Measurements from ENCODE around the gene CMIP.

DNA sequence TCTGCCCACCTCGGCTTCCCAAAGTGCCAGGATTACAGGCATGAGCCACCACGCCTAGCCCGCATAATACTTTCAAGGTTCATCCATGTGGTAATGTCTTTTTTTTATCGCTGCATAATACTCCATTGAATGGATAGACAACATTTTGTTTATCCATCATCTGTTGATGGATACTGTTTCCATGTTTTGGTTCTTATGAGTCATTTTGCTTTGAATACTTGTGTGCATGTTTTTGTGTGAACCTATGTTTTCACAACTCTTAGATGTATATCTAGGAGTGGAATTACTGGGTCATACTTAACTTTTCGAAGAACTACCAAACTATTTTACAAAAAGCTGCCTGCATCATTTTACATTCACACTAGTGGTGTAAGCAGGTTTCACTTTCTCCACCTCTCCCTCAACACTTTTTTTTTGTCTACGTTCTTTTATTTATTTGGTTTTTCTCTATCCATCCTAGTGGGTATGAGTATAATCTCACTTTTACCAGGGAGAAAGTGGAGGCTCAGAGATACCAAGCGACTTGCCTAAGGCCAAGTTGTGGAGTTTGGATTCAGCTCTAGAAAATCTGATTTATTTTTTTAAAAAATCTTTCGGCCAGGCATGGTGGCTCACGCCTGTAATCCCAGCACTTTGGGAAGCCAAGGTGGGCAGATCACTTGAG, 151.2 kb downstream of the CMIP start:
- TF ChIP-seq SUZ12 (IDR thresholded peaks at IDR 0.05; ENCODE audit: extremely low read depth, insufficient read depth, insufficient read length) (no peak), YY1 (IDR thresholded peaks at IDR 0.05; ENCODE audit: insufficient read depth, insufficient read length) (no peak)

All from NT2/D1 (cell line).